AG10803 (cell line): ENCODE measurements around the gene NUP93.
A peak's percentile ranks its signal among the peaks of the same experiment; 100 is the strongest.

Source experiments
- DNase-seq: peaks from one replicate; pipeline ENCODE4 v3.0.0; 2010; ENCODE audit warnings: low read depth
- H3K4me3 ChIP-seq: 2 replicates; pipeline ENCODE4 v1.5.1; 2011; ENCODE audit warnings: mild to moderate bottlenecking, low read length, control low read depth
- CTCF ChIP-seq: conservative IDR thresholded peaks from 2 replicates; pipeline ENCODE4 v1.5.1; 2011; ENCODE audit warnings: mild to moderate bottlenecking, low read length, control low read depth, inconsistent platforms

Gene NUP93

GRCh38 chr16:56872863-56873391 is 143.0 kb downstream of the NUP93 start:
- H3K4me3 ChIP-seq: no peak overlapping the region
- no peak for TF ChIP-seq CTCF
- DNase-seq: no peak

- no peak overlapping the region for H3K4me3 ChIP-seq
- peak; percentile 38 for DNase-seq
- TF ChIP-seq CTCF: no peak
Measured at GRCh38 chr16:56874800-56875199, 144.9 kb downstream of the NUP93 start.

GRCh38 chr16:56876048-56876447 is 146.1 kb downstream of the NUP93 start:
- H3K4me3 ChIP-seq: no peak overlapping the region
- no peak for TF ChIP-seq CTCF
- DNase-seq: no peak

- H3K4me3 ChIP-seq: no peak overlapping the region
- no peak for TF ChIP-seq CTCF
- no peak for DNase-seq
Measured at GRCh38 chr16:56877486-56878182, 147.7 kb downstream of the NUP93 start.

- no peak overlapping the region for H3K4me3 ChIP-seq
- no peak for DNase-seq
- no peak for TF ChIP-seq CTCF
Measured at GRCh38 chr16:56878282-56878854, 148.4 kb downstream of the NUP93 start.

GRCh38 chr16:56879276-56879675 is 149.3 kb downstream of the NUP93 start:
- TF ChIP-seq CTCF: no peak
- no peak for DNase-seq
- no peak overlapping the region for H3K4me3 ChIP-seq

- no peak for DNase-seq
- TF ChIP-seq CTCF: no peak
- no peak overlapping the region for H3K4me3 ChIP-seq
Measured at GRCh38 chr16:56880176-56880575, 150.2 kb downstream of the NUP93 start.
